GM11168 (cell line): Measurements from ENCODE around the gene CTNND2.
"Not testable (repeated sequence)": the region's sequence is repeated elsewhere in the genome, so short reads cannot be mapped to it uniquely, and the experiment has no call there.

Source experiments
- in situ Hi-C: fragments of 300-500 bp; cut with MboI; formaldehyde crosslinking; loops from one replicate; pipeline ENCODE4 v1.12.0; 2022; ENCODE audit warnings: low sequenced_read_pairs; ENCODE audit not compliant: unreplicated experiment

CTNND2 gene

GRCh38 chr5:11684607-11685006 is 219.6 kb downstream of the CTNND2 start:
- in situ Hi-C loops, result no loop called here

GRCh38 chr5:11683666-11684065 is 220.6 kb downstream of the CTNND2 start:
- in situ Hi-C loops, result no loop called here

DNA sequence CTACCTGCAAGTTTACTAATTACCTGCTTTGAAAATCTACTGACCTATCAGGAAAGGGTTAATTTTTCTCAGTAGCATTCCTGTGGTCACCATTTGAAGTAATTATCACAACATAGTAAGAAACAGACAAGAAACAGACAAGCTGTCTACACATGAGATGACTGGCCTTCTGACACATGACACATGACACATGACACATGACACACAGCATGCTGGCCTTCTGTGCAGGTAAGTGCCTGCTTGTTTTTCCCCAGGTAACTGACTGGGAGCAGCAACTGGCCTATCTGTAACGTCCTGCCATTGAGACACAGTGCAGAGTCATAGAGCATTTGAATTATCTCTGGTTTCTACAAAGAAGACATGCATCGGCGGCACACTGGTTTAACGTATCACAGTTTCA is 222.4 kb downstream of the CTNND2 start:
- in situ Hi-C loops, result no loop called here

DNA sequence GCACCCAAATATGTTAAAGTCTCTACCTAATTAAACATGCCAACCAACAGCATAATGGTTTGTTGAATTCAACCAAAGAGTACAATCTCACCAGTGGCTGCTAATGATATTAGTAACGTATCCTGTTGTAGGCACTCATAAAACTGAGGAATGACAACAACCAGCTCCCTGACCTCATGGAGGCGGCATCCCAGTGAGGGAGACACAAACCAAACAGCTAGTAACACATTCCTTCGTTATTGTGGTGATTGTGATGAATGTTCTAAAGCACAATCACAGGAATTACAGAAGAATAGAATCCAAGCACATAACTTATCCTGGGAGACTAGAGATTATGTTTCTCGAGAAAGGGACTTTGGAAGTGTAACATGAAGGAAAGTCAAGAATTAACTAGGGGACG is 224.6 kb downstream of the CTNND2 start:
- in situ Hi-C loops, result no loop called here

DNA sequence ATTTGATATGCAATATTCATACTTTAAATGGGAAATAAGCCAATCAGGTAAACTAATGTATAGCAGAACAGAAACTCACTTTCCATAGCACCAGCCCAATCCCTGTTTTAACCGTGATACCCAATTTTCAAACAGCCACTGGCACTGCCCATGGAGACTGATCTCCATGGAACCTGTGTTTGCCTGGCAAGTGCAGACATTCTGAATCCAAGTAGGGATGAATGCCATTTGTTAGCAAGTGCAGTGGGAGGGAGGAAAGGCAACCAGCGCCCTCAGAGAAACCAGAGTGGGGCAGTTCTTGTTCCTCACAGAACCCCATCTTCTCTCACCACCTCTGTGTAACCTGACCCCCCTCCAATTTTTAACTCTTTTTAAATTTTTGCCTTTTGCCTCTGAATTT is 229.1 kb downstream of the CTNND2 start:
- in situ Hi-C loops, result no loop called here

DNA sequence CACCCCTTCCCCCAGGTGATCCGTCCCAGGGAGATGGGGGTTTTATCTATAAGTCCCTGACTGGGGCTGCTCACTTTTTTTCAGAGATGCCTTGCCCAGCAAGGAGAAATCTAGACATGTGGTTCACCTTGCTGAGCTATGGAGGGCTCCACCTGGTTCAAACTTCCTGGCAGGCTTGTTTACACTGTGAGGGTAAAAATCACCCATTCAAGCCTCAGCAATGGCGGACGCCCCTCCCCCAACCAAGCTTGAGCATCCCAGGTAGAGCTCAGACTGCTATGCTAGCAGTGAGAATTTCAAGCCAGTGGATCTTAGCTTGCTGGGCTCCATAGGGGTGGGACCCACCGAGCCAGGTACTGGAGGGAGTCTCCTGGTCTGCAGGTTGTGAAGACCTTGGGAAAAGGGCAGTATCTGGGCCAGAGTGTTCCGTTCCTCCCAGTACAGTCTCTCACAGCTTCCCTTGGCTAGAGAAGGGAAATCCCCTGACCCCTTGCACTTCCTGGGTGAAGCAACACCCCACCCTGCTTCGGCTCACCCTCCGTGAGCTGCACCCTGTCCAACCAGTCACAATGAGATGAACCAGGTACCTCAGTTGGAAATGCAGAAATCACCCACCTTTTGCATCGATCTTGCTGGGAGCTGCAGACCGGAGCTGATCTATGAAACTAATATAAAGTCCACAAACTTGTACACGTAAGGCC is 231.7 kb downstream of the CTNND2 start:
- in situ Hi-C loops, result no loop called here

DNA sequence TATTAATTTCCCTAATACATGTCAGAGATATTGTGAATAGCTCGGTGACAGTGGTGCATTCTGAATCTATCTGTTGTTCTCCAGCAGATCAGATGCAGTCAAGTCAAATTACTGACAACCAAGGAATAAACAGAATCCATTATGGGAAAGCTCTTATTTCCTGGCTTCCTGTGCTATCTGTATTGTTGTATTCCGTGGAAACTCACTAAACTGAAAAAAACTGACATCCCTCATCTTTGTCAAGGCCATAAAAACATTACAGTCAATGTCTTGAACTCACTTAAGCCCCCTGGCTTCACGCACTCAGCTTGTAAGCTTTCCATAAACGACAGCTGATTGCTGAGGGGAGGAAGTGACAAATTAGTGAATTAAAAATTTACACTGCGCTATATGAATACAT is 245.9 kb downstream of the CTNND2 start:
- in situ Hi-C loops, result no loop called here

DNA sequence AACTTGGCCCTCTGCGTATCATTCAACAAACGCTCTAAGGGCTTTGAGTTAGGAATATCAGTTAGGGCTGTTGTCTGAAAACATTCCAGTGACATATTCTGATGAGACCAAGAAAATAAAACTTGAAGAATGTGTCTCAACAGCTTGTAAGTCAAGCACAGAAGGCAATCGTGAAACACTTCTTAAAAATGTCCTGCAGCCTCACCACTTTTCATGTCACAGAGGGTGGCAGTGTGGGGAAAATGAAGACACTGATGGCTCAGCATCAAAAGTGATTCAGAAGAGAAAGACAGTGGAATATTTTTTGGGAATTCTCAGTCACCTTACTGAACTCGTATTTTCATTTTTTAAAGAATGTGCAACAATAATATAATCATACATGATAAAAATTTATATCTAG is 247.3 kb downstream of the CTNND2 start:
- in situ Hi-C loops, result no loop called here

DNA sequence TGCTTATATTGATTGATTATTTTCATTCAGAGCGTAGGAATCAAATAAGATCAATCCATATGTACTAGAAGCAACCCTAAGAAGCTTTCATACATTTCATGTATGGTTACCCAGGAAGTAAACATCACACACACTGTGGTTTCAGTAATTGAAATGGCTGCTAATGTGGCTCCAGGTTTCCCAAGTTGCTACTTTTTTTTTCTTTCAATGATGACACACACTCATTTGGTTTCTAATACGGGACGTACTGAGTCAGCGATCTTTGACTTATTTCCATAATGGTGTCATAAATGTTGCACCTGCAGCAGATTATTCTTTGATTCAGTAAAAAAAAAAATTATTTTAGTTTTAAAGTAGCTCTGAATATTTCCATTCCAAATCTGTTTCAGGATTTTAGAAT is 248.6 kb downstream of the CTNND2 start:
- in situ Hi-C loops, result no loop called here

GRCh38 chr5:11650936-11651335 is 253.3 kb downstream of the CTNND2 start:
- in situ Hi-C loops, result no loop called here

DNA sequence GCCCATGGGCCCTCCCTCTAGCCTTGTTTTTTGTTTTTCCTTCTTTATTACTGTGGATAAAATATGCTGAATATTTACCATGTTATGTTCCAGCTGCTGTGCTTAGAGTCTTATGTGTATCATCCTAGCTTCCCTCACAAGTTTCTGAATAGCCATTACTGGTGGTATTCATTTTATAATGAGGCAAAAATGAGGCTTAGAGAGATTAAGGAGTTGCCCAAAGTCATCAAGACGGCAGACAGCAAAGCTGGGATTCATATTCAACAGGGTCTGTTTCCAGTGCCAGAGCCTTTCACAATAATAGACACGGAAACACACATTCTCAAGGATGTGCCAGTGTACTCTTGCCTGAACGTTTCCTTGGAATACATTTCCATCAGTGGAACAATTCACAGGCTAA is 258.1 kb downstream of the CTNND2 start:
- in situ Hi-C loops, result no loop called here

- in situ Hi-C loops, result no loop called here
Measured at GRCh38 chr5:11642438-11642837, 261.8 kb downstream of the CTNND2 start.

GRCh38 chr5:11640158-11640873 is 263.9 kb downstream of the CTNND2 start:
- in situ Hi-C loops, result no loop called here

DNA sequence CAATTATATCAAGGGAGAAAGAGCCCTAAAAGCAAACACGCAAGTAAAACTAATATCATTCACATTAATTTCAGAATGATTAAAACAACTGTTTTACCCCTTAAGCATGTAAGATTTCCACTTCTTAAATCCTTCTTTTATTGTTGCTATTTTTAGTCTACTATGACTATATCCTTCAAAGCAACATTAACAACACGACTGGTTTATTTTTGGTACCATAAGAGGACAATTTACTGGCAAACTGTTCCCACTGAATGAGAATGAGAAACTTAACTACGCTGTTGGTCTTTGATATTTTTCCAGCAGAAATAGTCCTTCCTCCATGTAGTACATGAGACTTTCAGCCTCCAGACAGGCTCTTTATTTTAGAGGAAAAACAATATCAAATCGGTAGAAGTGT is 281.5 kb downstream of the CTNND2 start:
- in situ Hi-C loops, result no loop called here

- in situ Hi-C loops, result no loop called here
Measured at GRCh38 chr5:11620172-11620571, 284.1 kb downstream of the CTNND2 start.

DNA sequence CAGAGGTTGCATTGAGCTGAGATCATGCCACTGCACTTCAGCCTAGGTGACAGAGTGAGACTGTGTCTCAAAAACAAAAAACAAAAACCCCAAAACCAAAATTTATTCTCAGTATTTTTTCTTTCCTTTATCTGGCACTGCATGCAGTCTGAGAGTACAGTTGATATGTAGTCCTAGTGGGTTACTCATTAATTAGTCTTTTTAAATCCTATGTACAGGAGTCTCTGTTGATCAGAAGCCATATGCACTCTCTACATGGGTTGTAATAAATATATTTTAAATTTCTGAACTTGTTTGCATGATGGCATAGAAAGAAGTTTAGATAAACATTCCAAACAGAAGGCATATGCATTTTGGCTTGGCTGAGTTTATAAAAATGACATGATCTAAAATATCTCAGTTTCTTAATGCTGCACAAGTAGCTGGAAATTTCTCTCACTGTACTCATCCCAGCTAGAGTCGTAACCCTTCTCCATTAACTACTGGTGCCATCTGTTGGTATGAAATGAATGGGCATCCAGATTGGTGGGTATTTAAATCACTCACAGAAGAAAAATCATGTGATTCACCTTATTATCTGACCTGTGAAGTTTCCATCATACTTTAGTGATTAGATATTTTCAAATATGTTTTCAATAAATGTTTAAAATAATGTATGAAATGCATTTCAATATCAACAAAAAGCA is 284.8 kb downstream of the CTNND2 start:
- in situ Hi-C loops, result no loop called here

GRCh38 chr5:11617080-11617479 is 287.2 kb downstream of the CTNND2 start:
- in situ Hi-C loops, result no loop called here

DNA sequence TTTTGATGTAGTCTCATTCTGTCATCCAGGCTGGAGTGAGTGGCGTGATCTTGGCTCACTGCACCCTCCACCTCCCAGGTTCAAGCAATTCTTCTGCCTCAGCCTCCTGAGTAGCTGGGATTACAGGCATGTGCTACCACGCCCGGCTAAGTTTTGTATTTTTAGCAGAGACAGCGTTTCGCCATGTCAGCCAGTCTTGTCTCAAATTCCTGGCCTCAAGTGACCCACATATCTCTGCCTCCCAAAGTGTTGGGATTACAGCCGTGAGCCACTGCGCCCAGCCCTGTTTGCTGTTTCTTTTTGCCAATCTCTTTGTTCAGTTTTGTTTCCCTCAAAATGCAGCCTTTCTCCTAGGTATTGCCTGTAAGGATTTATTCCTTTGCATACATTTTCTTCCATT is 287.6 kb downstream of the CTNND2 start:
- in situ Hi-C loops, result not testable (repeated sequence)

- in situ Hi-C loops, result no loop called here
Measured at GRCh38 chr5:11611011-11611410, 293.2 kb downstream of the CTNND2 start.

- in situ Hi-C loops, result no loop called here
Measured at GRCh38 chr5:11609570-11610303, 294.5 kb downstream of the CTNND2 start.

- in situ Hi-C loops, result no loop called here
Measured at GRCh38 chr5:11608530-11608929, 295.7 kb downstream of the CTNND2 start.
